IMR-90 (cell line): ENCODE results near the gene CLRN3. TPM values are rescaled to one million over a fixed set of nuclear protein-coding genes. Genes with fewer than 3 reads are reported as not detected.

Experiments used
- ATAC-seq: fragments of 200-7000 bp; cut with Tn5 transposase; 2 replicates; pipeline ENCODE4 v1.9.1; 2020; ENCODE audit warnings: low read depth, mild to moderate bottlenecking, moderate library complexity
- BruUV-seq: library from RNA; stranded (reverse); fragments of 400-500 nt; replicated peaks from 2 replicates; lab custom pipeline; 2021; lab: Mats Ljungman, UMichigan
- CTCF ChIA-PET: fragments of 300-600 bp; formaldehyde crosslinking; extraction: SDS; loops from one replicate; lab custom pipeline; 2021; ENCODE audit warnings: antibody characterized with exemption; lab: Yijun Ruan, JAX
- POLR2A ChIA-PET: fragments of 300-600 bp; sonication (Branson Sonifier 250); formaldehyde crosslinking; loops from one replicate; lab custom pipeline; 2022; ENCODE audit warnings: antibody characterized with exemption; ENCODE audit not compliant: unreplicated experiment; lab: Charles Lee
- DNase-seq: peaks from one replicate; pipeline ENCODE4 v3.0.0; 2013
- H2AFZ ChIP-seq: replicated peaks from 2 replicates; pipeline ENCODE3; 2013; ENCODE audit warnings: low read length, mild to moderate bottlenecking; ENCODE audit not compliant: poor library complexity
- H2AK5ac ChIP-seq: 2 replicates; pipeline ENCODE4 v1.6.1; 2013; ENCODE audit warnings: low read depth, low read length, inconsistent platforms
- H2AK9ac ChIP-seq: replicated peaks from 2 replicates; pipeline ENCODE3; 2013; ENCODE audit warnings: mild to moderate bottlenecking, low read depth, low read length, moderate library complexity; ENCODE audit not compliant: poor library complexity
- H2BK120ac ChIP-seq: 2 replicates; pipeline ENCODE4 v1.6.1; 2013; ENCODE audit warnings: low read depth, low read length, inconsistent platforms
- H2BK15ac ChIP-seq: 3 replicates; pipeline ENCODE4 v1.6.1; 2013; ENCODE audit warnings: low read depth, low read length, inconsistent platforms
- H2BK20ac ChIP-seq: 2 replicates; pipeline ENCODE4 v1.6.1; 2013; ENCODE audit warnings: low read depth, mild to moderate bottlenecking, inconsistent platforms, low read length, moderate library complexity
- H2BK5ac ChIP-seq: 2 replicates; pipeline ENCODE4 v1.6.1; 2013; ENCODE audit warnings: mild to moderate bottlenecking, low read depth, low read length, inconsistent platforms; ENCODE audit not compliant: poor library complexity, severe bottlenecking
- H3K14ac ChIP-seq: replicated peaks from 2 replicates; pipeline ENCODE4 v1.6.1; 2013; ENCODE audit warnings: low read depth, low read length, inconsistent platforms
- H3K18ac ChIP-seq: 2 replicates; pipeline ENCODE4 v1.6.1; 2013; ENCODE audit warnings: low read depth, low read length, control low read depth
- H3K23ac ChIP-seq: 2 replicates; pipeline ENCODE4 v1.6.1; 2013; ENCODE audit warnings: low read depth, low read length, inconsistent platforms
- H3K27ac ChIP-seq: 2 replicates; pipeline ENCODE4 v1.5.1; 2013; ENCODE audit warnings: mild to moderate bottlenecking, control low read depth, low read length; ENCODE audit not compliant: insufficient read depth
- H3K27me3 ChIP-seq: 2 replicates; pipeline ENCODE4 v1.6.1; 2013; ENCODE audit warnings: low read length; ENCODE audit not compliant: control insufficient read depth, insufficient read depth
- H3K36me3 ChIP-seq: 2 replicates; pipeline ENCODE4 v1.6.1; 2013; ENCODE audit warnings: low read length, mixed read lengths; ENCODE audit not compliant: control insufficient read depth, insufficient read depth
- H3K4ac ChIP-seq: 2 replicates; pipeline ENCODE4 v1.6.1; 2013; ENCODE audit warnings: low read depth, low read length, inconsistent platforms
- H3K4me1 ChIP-seq: 2 replicates; pipeline ENCODE4 v1.6.1; 2013; ENCODE audit warnings: low read length, mixed read lengths; ENCODE audit not compliant: control insufficient read depth, insufficient read depth
- H3K4me2 ChIP-seq: 2 replicates; pipeline ENCODE4 v1.6.1; 2013; ENCODE audit warnings: low read depth, mild to moderate bottlenecking, control low read depth, low read length, moderate library complexity
- H3K4me3 ChIP-seq: 2 replicates; pipeline ENCODE4 v1.5.1; 2013; ENCODE audit warnings: low read depth, mild to moderate bottlenecking, control low read depth, low read length, moderate library complexity; ENCODE audit not compliant: insufficient read depth
- H3K56ac ChIP-seq: 2 replicates; pipeline ENCODE4 v1.6.1; 2013; ENCODE audit warnings: low read length, inconsistent platforms; ENCODE audit not compliant: insufficient read depth; ENCODE audit errors: extremely low read depth
- H3K79me1 ChIP-seq, 2 experiments: 2 replicates each; pipeline ENCODE4 v1.6.1; 2013; ENCODE audit warnings: low read length in 2 of 2, inconsistent platforms in 1 of 2, low read depth in 1 of 2
- H3K9ac ChIP-seq: 2 replicates; pipeline ENCODE4 v1.6.1; 2013; ENCODE audit warnings: low read depth, low read length, control low read depth
- H3K9me1 ChIP-seq: 2 replicates; pipeline ENCODE4 v1.6.1; 2013; ENCODE audit warnings: low read length, inconsistent platforms; ENCODE audit not compliant: insufficient read depth
- H3K9me3 ChIP-seq: 2 replicates; pipeline ENCODE4 v1.6.1; 2013; ENCODE audit warnings: low read length; ENCODE audit not compliant: control insufficient read depth, insufficient read depth
- H4K20me1 ChIP-seq: 2 replicates; pipeline ENCODE4 v1.6.1; 2013; ENCODE audit warnings: low read length, inconsistent platforms; ENCODE audit not compliant: insufficient read depth
- H4K5ac ChIP-seq: 2 replicates; pipeline ENCODE4 v1.6.1; 2013; ENCODE audit warnings: mild to moderate bottlenecking, low read depth, low read length, control low read depth
- H4K8ac ChIP-seq, 2 experiments: 2 replicates each; pipeline ENCODE4 v1.6.1; 2013; ENCODE audit warnings: low read depth in 2 of 2, low read length in 2 of 2, control low read depth in 1 of 2, inconsistent platforms in 1 of 2
- H4K91ac ChIP-seq: 2 replicates; pipeline ENCODE4 v1.6.1; 2013; ENCODE audit warnings: low read depth, low read length, inconsistent platforms; ENCODE audit not compliant: insufficient read depth
- BHLHE40 ChIP-seq: fragments of 150-350 bp; IDR thresholded peaks from 2 replicates; pipeline ENCODE4 v1.6.1; 2016; ENCODE audit warnings: mild to moderate bottlenecking, low read depth, low read length
- CEBPB ChIP-seq: IDR thresholded peaks from 2 replicates; pipeline ENCODE4 v1.6.1; 2012; ENCODE audit warnings: low read depth, low read length, improper control_type of control experiment
- CHD1 ChIP-seq: IDR thresholded peaks from 2 replicates; pipeline ENCODE4 v1.6.1; 2012; ENCODE audit warnings: low read depth, low read length, improper control_type of control experiment
- CTCF ChIP-seq: conservative IDR thresholded peaks from 2 replicates; pipeline ENCODE4 v1.5.1; 2012; ENCODE audit warnings: mild to moderate bottlenecking, low read depth, low read length, improper control_type of control experiment
- FOS ChIP-seq: fragments of 150-350 bp; IDR thresholded peaks from 2 replicates; pipeline ENCODE4 v1.6.1; 2016; ENCODE audit warnings: low read depth, low read length
- MAFK ChIP-seq: IDR thresholded peaks from 2 replicates; pipeline ENCODE4 v1.6.1; 2012; ENCODE audit warnings: low read depth, low read length, improper control_type of control experiment
- MAZ ChIP-seq: IDR thresholded peaks from 2 replicates; pipeline ENCODE4 v1.6.1; 2012; ENCODE audit warnings: low read depth, mild to moderate bottlenecking, low read length, improper control_type of control experiment, moderate library complexity, borderline replicate concordance
- MXI1 ChIP-seq: IDR thresholded peaks from 2 replicates; pipeline ENCODE4 v1.6.1; 2012; ENCODE audit warnings: low read depth, mild to moderate bottlenecking, low read length, moderate library complexity, borderline replicate concordance
- NFE2L2 ChIP-seq: fragments of 150-350 bp; IDR thresholded peaks from 2 replicates; pipeline ENCODE4 v1.6.1; 2016; ENCODE audit warnings: low read depth, mild to moderate bottlenecking, low read length
- POLR2A ChIP-seq: IDR thresholded peaks from 2 replicates; pipeline ENCODE4 v1.6.1; 2012; ENCODE audit warnings: mild to moderate bottlenecking, low read depth, low read length
- RCOR1 ChIP-seq: IDR thresholded peaks from 2 replicates; pipeline ENCODE4 v1.6.1; 2012; ENCODE audit warnings: mild to moderate bottlenecking, low read length, improper control_type of control experiment; ENCODE audit not compliant: insufficient replicate concordance
- RFX5 ChIP-seq: IDR thresholded peaks from 2 replicates; pipeline ENCODE4 v1.8.0; 2012; ENCODE audit warnings: low read depth, mild to moderate bottlenecking, low read length, moderate library complexity
- SMC3 ChIP-seq: fragments of 150-350 bp; IDR thresholded peaks from 2 replicates; pipeline ENCODE4 v1.6.1; 2016; ENCODE audit warnings: low read depth, mild to moderate bottlenecking, antibody characterized with exemption, low read length, moderate library complexity
- USF2 ChIP-seq: fragments of 150-350 bp; IDR thresholded peaks from 2 replicates; pipeline ENCODE4 v1.6.1; 2017; ENCODE audit warnings: mild to moderate bottlenecking, antibody characterized with exemption, low read length, low read depth
- WGBS, 2 experiments: methylation state at CpG; one replicate each; pipeline versions ENCODE4 v1.1.5 to v1.1.7; 2013; ENCODE audit warnings: missing lambda C conversion rate in 2 of 2; ENCODE audit not compliant: insufficient read length in 1 of 2; ENCODE audit errors: extremely low coverage in 2 of 2; 5-methylcytosine and 5-hydroxymethylcytosine counted together
- dilution Hi-C: fragments of 300-500 bp; cut with HindIII; formaldehyde crosslinking; loops from one replicate; pipeline ENCODE4 v1.14.3; 2018; ENCODE audit warnings: low sequenced_read_pairs; ENCODE audit not compliant: unreplicated experiment
- in situ Hi-C: fragments of 300-500 bp; cut with MboI; formaldehyde crosslinking; loops from 3 replicates; pipeline ENCODE4 v1.14.3; 2019; ENCODE audit warnings: low sequenced_read_pairs, inconsistent platforms, mixed read lengths
- intact Hi-C: fragments of 100-400 bp; cut with micrococcal nuclease; formaldehyde crosslinking; loops from 2 replicates; pipeline ENCODE4 v1.10.0; 2022
- polyA plus RNA-seq, 3 experiments: library from polyadenylated mRNA; depleted of rRNA; stranded (reverse); fragments of >200 nt; gene quantifications; 2 replicates each; pipeline ENCODE4 v1.2.3, GENCODE V29; 2012; ENCODE audit warnings: low replicate concordance in 1 of 3
- total RNA-seq: library from RNA; depleted of rRNA; stranded (reverse); fragments of >200 nt; gene quantifications from 2 replicates; pipeline ENCODE4 v1.2.3, GENCODE V29; 2012

Gene CLRN3
- total and polyA plus RNA-seq, 2 of the 4 experiments (the other 2 are of a cell fraction): not detected

DNA sequence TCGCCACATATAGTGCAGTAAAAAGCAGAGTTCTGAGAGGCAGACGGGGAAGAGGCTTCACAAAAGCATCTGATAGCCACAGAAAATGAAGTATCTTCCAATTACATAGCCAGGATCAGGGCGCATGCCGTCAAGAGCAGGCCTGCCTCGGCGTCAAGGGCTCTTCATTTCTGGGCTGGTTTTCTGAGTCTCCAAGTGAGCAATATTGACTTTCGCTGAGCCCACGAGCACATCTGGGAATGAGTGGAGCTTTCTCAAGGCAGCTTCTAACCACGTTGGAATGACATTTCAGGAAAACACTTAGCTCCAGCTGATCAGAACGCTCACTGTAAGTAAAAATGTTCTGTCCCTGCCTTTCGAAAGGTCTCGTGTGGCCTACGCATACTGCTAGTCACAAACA lies 51.9 kb downstream of the CLRN3 start:
- in situ Hi-C loops: no loop called here
- no peak overlapping the region for H3K4me2 ChIP-seq
- CTCF ChIA-PET: no interaction called here

More for the DNA sequence above, 51.9 kb downstream of the CLRN3 start:
- Histone ChIP-seq H3K27me3 (no peaks in the 10 kb centered on the region), H3K27ac (no peak overlapping the region), H3K14ac (no peak overlapping the region), H4K8ac (no peak overlapping the region), H3K9me1 (no peaks in the 10 kb centered on the region), H4K20me1 (no peaks in the 10 kb centered on the region), H2BK20ac (no peak overlapping the region), H2AK9ac (no peak overlapping the region), H2BK15ac (no peak overlapping the region), H3K79me1 (no peaks in the 10 kb centered on the region), H4K5ac (no peak overlapping the region), H3K36me3 (no peaks in the 10 kb centered on the region), H4K91ac (no peak overlapping the region), H3K9ac (no peak overlapping the region), H3K23ac (no peak overlapping the region), H2BK120ac (no peak overlapping the region), H3K4me3 (no peak overlapping the region), H2BK5ac (no peak overlapping the region), H3K56ac (no peak overlapping the region), H2AK5ac (no peak overlapping the region), H3K4ac (no peak overlapping the region), H3K18ac (no peak overlapping the region), H3K4me1 (no peaks in the 10 kb centered on the region), H3K9me3 (peaks cover 4% of the 10 kb centered on the region; the same call in 1 of the 2 replicates), H2AFZ (no peak overlapping the region)
- ATAC-seq (no peak), DNase-seq (no peak)
- intact Hi-C loops (no loop called here), dilution Hi-C loops (no loop called here)
- POLR2A ChIA-PET: no interaction called here
- no peak for TF ChIP-seq MXI1
- no peak for TF ChIP-seq USF2
- no peak for TF ChIP-seq CTCF
- TF ChIP-seq NFE2L2: no peak
- no peak for TF ChIP-seq FOS
- no peak for TF ChIP-seq SMC3
- TF ChIP-seq RCOR1: no peak
- TF ChIP-seq POLR2A: no peak
- no peak for TF ChIP-seq BHLHE40
- TF ChIP-seq MAFK: no peak
- TF ChIP-seq CEBPB: no peak
- no peak for TF ChIP-seq CHD1
- no peak for TF ChIP-seq RFX5
- no peak for TF ChIP-seq MAZ
- WGBS, 2 experiments: 66% methylated on average over 9 of the region's 13 CpGs; no CpG with 5 or more reads in 1 of the 2 experiments
- BruUV-seq: no TSS peak
